ENCODE data around the gene WDFY2. TPM values are rescaled to one million over a fixed set of nuclear protein-coding genes. Genes with fewer than 3 reads are reported as not detected.

WDFY2 gene
- total RNA-seq, 1 experiment from 2014 or later = 25.7 TPM

DNA sequence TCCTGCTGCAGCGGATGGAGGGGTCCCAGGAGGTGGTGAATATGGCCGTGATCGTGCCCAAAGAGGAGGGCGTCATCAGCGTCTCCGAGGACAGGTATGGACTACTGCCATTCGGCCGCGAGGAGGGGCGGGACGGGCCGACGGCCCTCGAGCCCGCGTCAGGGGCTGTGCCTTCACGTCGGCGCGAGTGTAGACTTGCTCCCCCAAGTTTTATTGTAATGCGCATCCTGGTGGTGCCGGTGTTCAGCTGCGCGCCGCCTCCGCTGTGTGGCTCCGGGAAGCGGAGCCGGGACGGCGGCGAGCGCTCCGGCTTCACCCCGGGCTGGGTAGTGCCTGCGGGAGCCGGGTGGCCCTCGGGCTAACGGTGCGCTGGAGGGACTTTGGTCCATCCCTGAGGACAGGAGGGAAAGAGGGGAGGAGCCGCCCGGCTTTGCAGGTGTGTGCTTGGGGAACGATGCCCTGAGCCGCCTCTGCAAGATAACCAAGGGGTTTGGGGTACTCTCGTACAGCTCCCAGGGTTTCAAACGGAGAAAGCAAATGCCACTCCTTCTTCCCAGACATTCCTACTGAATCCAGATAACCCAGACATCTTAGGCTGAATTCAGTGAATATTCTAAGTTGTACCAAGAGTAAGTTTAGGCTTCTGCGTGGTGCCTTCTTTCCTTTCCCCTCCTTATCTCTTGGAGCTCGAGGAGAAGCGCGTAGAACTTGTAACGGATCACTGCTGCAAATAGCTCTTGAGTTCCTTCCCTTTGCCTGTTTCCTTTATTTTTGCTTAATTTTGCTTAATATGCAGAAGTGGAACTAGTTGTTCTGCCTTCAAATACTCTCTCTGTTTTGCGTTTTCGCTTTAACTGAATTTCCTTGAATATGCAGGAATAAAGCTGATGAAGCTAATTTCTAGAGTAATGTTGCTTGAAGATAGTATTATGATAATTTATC is 740 bp downstream of the WDFY2 start:
- Mint-ChIP-seq H3K4me3 (peak overlapping the region; percentile 93), H3K4me1 (peaks cover 53% of the 10 kb centered on the region), H3K36me3 (no peaks in the 10 kb centered on the region), H3K9me3 (no peaks in the 10 kb centered on the region), H3K27me3 (ENCODE audit: low read depth) (no peaks in the 10 kb centered on the region), H3K27ac (peak overlapping the region; percentile 87)
- ChIA-PET CTCF (interaction anchor here (0.6 to 1.9 kb wide), 6 partner anchors 10 to 213 kb away, joined by 3 to 7 read pairs (median 4); partner anchors contain the start of gene INTS6), POLR2A (interaction anchor here (0.5 to 2.3 kb wide), 3 partner anchors 58 to 186 kb away, joined by 3 to 11 read pairs (median 4); partner anchors contain the start of gene INTS6)
- ATAC-seq = peak; percentile 14
- peak; percentile 72 for DNase-seq (ENCODE audit: low spot score)
- TF ChIP-seq, protein P1, sequence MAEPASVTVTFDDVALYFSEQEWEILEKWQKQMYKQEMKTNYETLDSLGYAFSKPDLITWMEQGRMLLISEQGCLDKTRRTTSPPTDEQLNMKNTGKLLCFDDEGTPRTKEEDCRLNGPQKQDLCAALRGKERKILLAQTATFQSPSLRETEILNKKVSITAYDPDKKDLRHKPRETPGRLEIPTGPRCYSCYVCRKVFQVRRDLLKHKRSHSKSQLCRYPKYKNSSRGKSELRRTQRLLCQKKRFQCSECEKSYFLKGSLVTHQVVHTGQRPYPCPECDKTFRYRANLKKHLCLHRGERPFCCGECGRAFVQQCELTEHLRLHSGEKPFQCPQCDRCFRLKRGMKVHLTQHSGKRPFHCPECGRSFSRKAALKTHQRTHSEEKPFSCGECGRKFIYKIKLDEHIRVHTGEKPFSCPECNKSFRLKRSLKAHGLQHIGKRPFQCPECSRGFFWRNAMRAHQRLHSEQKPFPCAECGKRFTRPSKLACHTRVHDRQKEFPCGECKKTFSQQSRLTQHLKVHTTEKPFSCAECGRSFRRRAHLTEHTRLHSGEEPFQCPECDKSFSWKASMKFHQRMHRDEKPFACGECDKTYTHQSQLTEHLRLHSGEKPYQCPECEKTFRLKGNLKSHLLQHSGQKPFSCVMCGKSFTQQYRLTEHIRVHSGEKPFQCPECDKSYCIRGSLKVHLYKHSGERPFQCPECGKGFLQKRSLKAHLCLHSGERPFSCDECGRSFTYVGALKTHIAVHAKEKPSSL (CRISPR knock-in tag; conservative IDR thresholded peaks at IDR 0.05) = no peak
- TF ChIP-seq ZNF671 (CRISPR knock-in tag; IDR thresholded peaks at IDR 0.05) = no peak
- 0 out of 2 replicates have a peak, but pooled peaks have one; percentile 72 for TF ChIP-seq TCF7 (CRISPR knock-in tag; IDR thresholded peaks at IDR 0.05; ENCODE audit: low read depth)
- TF ChIP-seq, protein P2, sequence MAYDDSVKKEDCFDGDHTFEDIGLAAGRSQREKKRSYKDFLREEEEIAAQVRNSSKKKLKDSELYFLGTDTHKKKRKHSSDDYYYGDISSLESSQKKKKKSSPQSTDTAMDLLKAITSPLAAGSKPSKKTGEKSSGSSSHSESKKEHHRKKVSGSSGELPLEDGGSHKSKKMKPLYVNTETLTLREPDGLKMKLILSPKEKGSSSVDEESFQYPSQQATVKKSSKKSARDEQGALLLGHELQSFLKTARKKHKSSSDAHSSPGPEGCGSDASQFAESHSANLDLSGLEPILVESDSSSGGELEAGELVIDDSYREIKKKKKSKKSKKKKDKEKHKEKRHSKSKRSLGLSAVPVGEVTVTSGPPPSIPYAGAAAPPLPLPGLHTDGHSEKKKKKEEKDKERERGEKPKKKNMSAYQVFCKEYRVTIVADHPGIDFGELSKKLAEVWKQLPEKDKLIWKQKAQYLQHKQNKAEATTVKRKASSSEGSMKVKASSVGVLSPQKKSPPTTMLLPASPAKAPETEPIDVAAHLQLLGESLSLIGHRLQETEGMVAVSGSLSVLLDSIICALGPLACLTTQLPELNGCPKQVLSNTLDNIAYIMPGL (CRISPR knock-in tag; IDR thresholded peaks at IDR 0.05) = 0 out of 2 replicates have a peak, but pooled peaks have one; percentile 95
- no peak for TF ChIP-seq ZNF219 (CRISPR knock-in tag; IDR thresholded peaks at IDR 0.05; ENCODE audit: borderline replicate concordance)
- peak; percentile 66; the same call in 1 of the 2 replicates for TF ChIP-seq ATF1 (CRISPR knock-in tag; IDR thresholded peaks at IDR 0.05)
- TF ChIP-seq OVOL2 (CRISPR knock-in tag; IDR thresholded peaks at IDR 0.05; ENCODE audit: borderline replicate concordance) = no peak
- TF ChIP-seq ZBTB21 (CRISPR knock-in tag; IDR thresholded peaks at IDR 0.05; ENCODE audit: borderline replicate concordance) = 0 out of 2 replicates have a peak, but pooled peaks have one; percentile 59
- no peak for TF ChIP-seq PRRX2 (CRISPR knock-in tag; IDR thresholded peaks at IDR 0.05)
- peak; percentile 59; the same call in 1 of the 2 replicates for TF ChIP-seq KAT7 (CRISPR knock-in tag; IDR thresholded peaks at IDR 0.05; ENCODE audit: borderline replicate concordance)
- TF ChIP-seq, protein P3, sequence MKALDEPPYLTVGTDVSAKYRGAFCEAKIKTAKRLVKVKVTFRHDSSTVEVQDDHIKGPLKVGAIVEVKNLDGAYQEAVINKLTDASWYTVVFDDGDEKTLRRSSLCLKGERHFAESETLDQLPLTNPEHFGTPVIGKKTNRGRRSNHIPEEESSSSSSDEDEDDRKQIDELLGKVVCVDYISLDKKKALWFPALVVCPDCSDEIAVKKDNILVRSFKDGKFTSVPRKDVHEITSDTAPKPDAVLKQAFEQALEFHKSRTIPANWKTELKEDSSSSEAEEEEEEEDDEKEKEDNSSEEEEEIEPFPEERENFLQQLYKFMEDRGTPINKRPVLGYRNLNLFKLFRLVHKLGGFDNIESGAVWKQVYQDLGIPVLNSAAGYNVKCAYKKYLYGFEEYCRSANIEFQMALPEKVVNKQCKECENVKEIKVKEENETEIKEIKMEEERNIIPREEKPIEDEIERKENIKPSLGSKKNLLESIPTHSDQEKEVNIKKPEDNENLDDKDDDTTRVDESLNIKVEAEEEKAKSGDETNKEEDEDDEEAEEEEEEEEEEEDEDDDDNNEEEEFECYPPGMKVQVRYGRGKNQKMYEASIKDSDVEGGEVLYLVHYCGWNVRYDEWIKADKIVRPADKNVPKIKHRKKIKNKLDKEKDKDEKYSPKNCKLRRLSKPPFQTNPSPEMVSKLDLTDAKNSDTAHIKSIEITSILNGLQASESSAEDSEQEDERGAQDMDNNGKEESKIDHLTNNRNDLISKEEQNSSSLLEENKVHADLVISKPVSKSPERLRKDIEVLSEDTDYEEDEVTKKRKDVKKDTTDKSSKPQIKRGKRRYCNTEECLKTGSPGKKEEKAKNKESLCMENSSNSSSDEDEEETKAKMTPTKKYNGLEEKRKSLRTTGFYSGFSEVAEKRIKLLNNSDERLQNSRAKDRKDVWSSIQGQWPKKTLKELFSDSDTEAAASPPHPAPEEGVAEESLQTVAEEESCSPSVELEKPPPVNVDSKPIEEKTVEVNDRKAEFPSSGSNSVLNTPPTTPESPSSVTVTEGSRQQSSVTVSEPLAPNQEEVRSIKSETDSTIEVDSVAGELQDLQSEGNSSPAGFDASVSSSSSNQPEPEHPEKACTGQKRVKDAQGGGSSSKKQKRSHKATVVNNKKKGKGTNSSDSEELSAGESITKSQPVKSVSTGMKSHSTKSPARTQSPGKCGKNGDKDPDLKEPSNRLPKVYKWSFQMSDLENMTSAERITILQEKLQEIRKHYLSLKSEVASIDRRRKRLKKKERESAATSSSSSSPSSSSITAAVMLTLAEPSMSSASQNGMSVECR (CRISPR knock-in tag; IDR thresholded peaks at IDR 0.05; ENCODE audit: borderline replicate concordance) = no peak
- 0 out of 2 replicates have a peak, but pooled peaks have one; percentile 40 for TF ChIP-seq CBFB (CRISPR knock-in tag; IDR thresholded peaks at IDR 0.05; ENCODE audit: low read depth)
- 0 out of 2 replicates have a peak, but pooled peaks have one; percentile 44 for TF ChIP-seq EMX1 (CRISPR knock-in tag; IDR thresholded peaks at IDR 0.05)
- TF ChIP-seq, protein P4, sequence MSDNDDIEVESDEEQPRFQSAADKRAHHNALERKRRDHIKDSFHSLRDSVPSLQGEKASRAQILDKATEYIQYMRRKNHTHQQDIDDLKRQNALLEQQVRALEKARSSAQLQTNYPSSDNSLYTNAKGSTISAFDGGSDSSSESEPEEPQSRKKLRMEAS (CRISPR knock-in tag; IDR thresholded peaks at IDR 0.05) = peak; percentile 37; the same call in 1 of the 2 replicates

Measured in WTC11 (cell line).